PFSK-1 (cell line): ENCODE data around the gene USH1C.

Experiments used
- FOXP2 ChIP-seq: optimal IDR thresholded peaks from 2 replicates; pipeline ENCODE3; 2011; ENCODE audit warnings: borderline replicate concordance, control low read depth, inconsistent platforms; ENCODE audit not compliant: insufficient read depth; ENCODE audit errors: extremely low read length, extremely low read depth
- POLR2AphosphoS5 ChIP-seq: IDR thresholded peaks from 2 replicates; pipeline ENCODE4 v1.6.1; 2012; ENCODE audit warnings: low read depth, mild to moderate bottlenecking, control low read depth, low read length, moderate library complexity
- SIN3A ChIP-seq: IDR thresholded peaks from 2 replicates; pipeline ENCODE4 v1.6.1; 2012; ENCODE audit warnings: mild to moderate bottlenecking, low read length, moderate library complexity, borderline replicate concordance; ENCODE audit not compliant: insufficient read depth
- TAF1 ChIP-seq: IDR thresholded peaks from 2 replicates; pipeline ENCODE4 v1.6.1; 2012; ENCODE audit warnings: low read length, control low read depth, borderline replicate concordance; ENCODE audit not compliant: insufficient read depth

DNA sequence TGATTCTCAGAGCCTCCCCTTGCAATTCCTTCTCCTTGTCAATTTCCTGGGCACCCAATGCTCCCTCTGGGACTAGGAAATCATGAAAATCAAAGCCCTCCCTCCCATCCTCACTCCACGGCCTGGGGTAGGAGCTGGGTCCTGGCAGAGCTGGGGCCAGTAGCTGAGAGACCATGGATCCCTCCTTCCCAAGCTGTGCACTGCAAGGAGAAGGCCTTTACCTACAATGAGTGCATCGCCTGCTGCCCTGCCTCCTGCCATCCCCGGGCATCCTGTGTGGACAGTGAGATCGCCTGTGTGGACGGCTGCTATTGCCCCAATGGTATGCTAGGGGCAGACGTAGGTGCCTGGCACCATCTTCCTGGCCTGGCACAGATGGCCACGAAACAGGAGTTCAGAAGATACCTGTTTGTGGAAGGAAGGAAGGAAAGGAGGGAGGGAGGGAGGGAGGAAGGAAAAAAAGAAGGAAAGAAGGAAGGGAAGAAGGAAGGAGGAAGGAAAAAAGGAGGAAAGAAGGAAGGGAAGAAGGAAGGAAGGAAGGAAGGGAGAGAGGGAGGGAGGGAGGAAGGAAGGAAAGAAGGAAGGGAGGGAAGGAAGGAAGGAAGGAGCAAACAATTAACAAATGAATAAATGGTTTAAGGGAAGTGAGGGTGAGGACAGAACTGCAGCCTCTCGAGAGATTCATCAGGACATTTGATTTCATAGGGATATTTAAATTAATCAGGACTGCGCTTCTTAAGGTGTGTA, 15.3 kb upstream of the USH1C start:
- TF ChIP-seq POLR2AphosphoS5: no peak
- TF ChIP-seq SIN3A: no peak
- TF ChIP-seq TAF1: no peak
- no peak for TF ChIP-seq FOXP2
